Spleen (tissue), 11 donors: ENCODE data around the gene RESP18. TPM values are rescaled to one million over a fixed set of nuclear protein-coding genes. Genes with fewer than 3 reads are reported as not detected.
A peak's percentile ranks its signal among the peaks of the same experiment; 100 is the strongest.

Experiments used
- DNase-seq: peaks from one replicate; pipeline ENCODE4 v3.0.0-alpha.2; 2020
- H3K27ac ChIP-seq, 8 donors: fragments of 200-600 bp; sonication (generic) in 7 of 8; 1 replicate in 4 of 8; 2 replicates in 4 of 8; pipeline versions ENCODE4 v1.5.0 to v1.8.0; 2016 to 2021; ENCODE audit warnings: inconsistent platforms in 4 of 8, mild to moderate bottlenecking in 4 of 8, moderate library complexity in 1 of 8
- H3K27me3 ChIP-seq, 7 donors: fragments of 200-600 bp; sonication (generic) in 6 of 7; replicated peaks in 1 of 7; 1 replicate in 4 of 7; 2 replicates in 3 of 7; pipeline versions ENCODE4 v1.5.0 to v1.8.0; 2016 to 2021; ENCODE audit warnings: inconsistent platforms in 3 of 7, mild to moderate bottlenecking in 1 of 7
- H3K36me3 ChIP-seq, 6 donors: fragments of 200-600 bp; sonication (generic) in 5 of 6; 1 replicate in 4 of 6; 2 replicates in 2 of 6; pipeline versions ENCODE4 v1.5.0 to v1.8.0; 2016 to 2021; ENCODE audit warnings: inconsistent platforms in 2 of 6
- H3K4me1 ChIP-seq, 6 donors: fragments of 200-600 bp; sonication (generic) in 5 of 6; 1 replicate in 3 of 6; 2 replicates in 3 of 6; pipeline versions ENCODE4 v1.5.0 to v1.8.0; 2016 to 2021; ENCODE audit warnings: inconsistent platforms in 3 of 6
- H3K4me3 ChIP-seq, 8 donors: fragments of 200-600 bp; sonication (generic) in 7 of 8; 1 replicate in 4 of 8; 2 replicates in 4 of 8; pipeline versions ENCODE4 v1.5.0 to v1.8.0; 2016 to 2021; ENCODE audit warnings: inconsistent platforms in 4 of 8, mild to moderate bottlenecking in 4 of 8, moderate library complexity in 2 of 8
- H3K9me3 ChIP-seq, 8 donors: fragments of 200-600 bp; sonication (generic) in 7 of 8; 1 replicate in 4 of 8; 2 replicates in 4 of 8; pipeline versions ENCODE4 v1.5.0 to v1.8.0; 2016 to 2021; ENCODE audit warnings: inconsistent platforms in 4 of 8
- POLR2A ChIP-seq, 3 donors: fragments of 450-650 bp; IDR thresholded peaks; one replicate each; pipeline ENCODE4 v1.5.1; 2017; ENCODE audit warnings: antibody characterized with exemption in 3 of 3, mild to moderate bottlenecking in 1 of 3
- POLR2AphosphoS5 ChIP-seq, 3 donors: sonication (generic); formaldehyde crosslinking; IDR thresholded peaks; one replicate each; pipeline ENCODE4 v1.5.1; 2017; ENCODE audit warnings: antibody characterized with exemption in 3 of 3
- WGBS, 5 donors: extraction: QIAGEN DNeasy Blood & Tissue Kit in 3 of 5; methylation state at CpG; one replicate each; pipeline versions ENCODE4 v1.1.5 to v1.1.7; 2013 to 2018; 5-methylcytosine and 5-hydroxymethylcytosine counted together
- intact Hi-C: fragments of 100-400 bp; cut with DNase I; formaldehyde crosslinking; loops from one replicate; pipeline ENCODE4 v1.15.0; 2023; ENCODE audit warnings: low total_unique reads
- polyA plus RNA-seq, 3 donors: library from polyadenylated mRNA; stranded (reverse); fragments of 200-250 nt; gene quantifications; one replicate each; pipeline ENCODE4 v1.2.1, GENCODE V29; 2013
- total RNA-seq, 7 donors: library from RNA; depleted of rRNA in 3 of 7; stranded (reverse); fragments of >200 nt in 3 of 7; fragmentation: NEBNext Ultra II Directional in 4 of 7; extraction: Animal tissue kit (Norgen Biotek cat#: 25700) in 4 of 7; gene quantifications; one replicate each; pipeline versions ENCODE4 v1.1.0 to v1.2.1, GENCODE V29; 2016 to 2021
- TF ChIP-seq, protein P1 (sequence below), 11 experiments: fragments of 200-600 bp in 7 of 11; fragments of 450-650 bp in 4 of 11; sonication (generic) in 4 of 11; IDR thresholded peaks in 8 of 11; conservative IDR thresholded peaks in 3 of 11; 1 replicate in 7 of 11; 2 replicates in 4 of 11; pipeline versions ENCODE4 v1.4.0 to v1.8.0; 2016 to 2021; ENCODE audit warnings: antibody characterized with exemption in 11 of 11, inconsistent platforms in 4 of 11, mild to moderate bottlenecking in 1 of 11
- donor health status: healthy with polysubstance abuse.
- donor health status: DM: no; HTN: no; CAD: no; lungs with moderate emphysema.
- donor health status: DM: no; HTN: no; CAD: no.
- donor health status: Bipolar disorder and iron deficiency.
- donor health status: healthy.
- donor health status: DM: no; HTN: no; CAD: no.
- donor health status: DM: yes; HTN: yes; CAD: no.

Gene RESP18
- total and polyA plus RNA-seq, 10 donors = 0.83 TPM; not detected in 9

DNA sequence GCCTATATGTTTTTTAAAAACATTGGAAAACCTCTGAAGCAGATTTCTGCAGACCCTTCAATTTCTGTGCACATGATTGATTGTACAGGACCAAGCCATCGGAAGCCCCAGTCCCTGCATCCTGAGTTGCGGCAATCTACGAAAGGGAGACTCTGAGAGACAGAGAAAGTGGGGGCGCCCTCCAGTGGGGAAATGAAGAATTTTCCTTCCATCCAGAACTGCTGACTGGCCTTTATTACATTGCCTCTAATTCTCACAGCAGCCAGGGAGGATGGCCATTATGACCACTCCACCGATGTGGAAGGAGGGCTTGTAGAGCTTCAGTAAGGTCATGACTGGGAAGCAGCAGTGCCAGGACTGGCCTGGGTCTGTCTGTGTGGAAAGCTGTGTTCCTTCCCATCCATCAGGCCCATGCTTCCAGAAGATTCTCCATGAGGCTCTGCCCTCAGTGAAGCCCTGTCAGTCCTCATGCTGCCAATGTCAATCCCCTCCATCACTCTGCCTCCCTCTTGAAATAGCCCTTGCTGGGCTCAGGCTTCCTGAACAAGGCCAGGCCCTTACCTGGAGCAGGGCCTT lies 20.0 kb upstream of the RESP18 start:
- Histone ChIP-seq H3K27ac (no peak overlapping the region), H3K9me3 (no peaks in the 10 kb centered on the region), H3K4me1 (peaks cover 0 to 11% (median 0%) of the 10 kb centered on the region in 6 donors), H3K36me3 (no peaks in the 10 kb centered on the region), H3K27me3 (peaks cover 0 to 79% (median 13%) of the 10 kb centered on the region in 7 donors), H3K4me3 (no peak overlapping the region)
- DNase-seq = no peak
- TF ChIP-seq POLR2AphosphoS5 (IDR thresholded peaks at IDR 0.05) = no peak
- TF ChIP-seq, protein P1, sequence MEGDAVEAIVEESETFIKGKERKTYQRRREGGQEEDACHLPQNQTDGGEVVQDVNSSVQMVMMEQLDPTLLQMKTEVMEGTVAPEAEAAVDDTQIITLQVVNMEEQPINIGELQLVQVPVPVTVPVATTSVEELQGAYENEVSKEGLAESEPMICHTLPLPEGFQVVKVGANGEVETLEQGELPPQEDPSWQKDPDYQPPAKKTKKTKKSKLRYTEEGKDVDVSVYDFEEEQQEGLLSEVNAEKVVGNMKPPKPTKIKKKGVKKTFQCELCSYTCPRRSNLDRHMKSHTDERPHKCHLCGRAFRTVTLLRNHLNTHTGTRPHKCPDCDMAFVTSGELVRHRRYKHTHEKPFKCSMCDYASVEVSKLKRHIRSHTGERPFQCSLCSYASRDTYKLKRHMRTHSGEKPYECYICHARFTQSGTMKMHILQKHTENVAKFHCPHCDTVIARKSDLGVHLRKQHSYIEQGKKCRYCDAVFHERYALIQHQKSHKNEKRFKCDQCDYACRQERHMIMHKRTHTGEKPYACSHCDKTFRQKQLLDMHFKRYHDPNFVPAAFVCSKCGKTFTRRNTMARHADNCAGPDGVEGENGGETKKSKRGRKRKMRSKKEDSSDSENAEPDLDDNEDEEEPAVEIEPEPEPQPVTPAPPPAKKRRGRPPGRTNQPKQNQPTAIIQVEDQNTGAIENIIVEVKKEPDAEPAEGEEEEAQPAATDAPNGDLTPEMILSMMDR (IDR thresholded peaks at IDR 0.05 in 8 of 11, conservative IDR thresholded peaks at IDR 0.05 in 3 of 11) = peak; percentile 6 to 68 (median 52)
- intact Hi-C loops = no loop called here
- WGBS, 5 donors = 5 to 10% (median 8%) methylated on average over 5 of the region's 5 CpGs

- 36 to 65% (median 48%) methylated on average over 4 of the region's 4 CpGs for WGBS, 5 donors
- Histone ChIP-seq H3K27ac (no peak overlapping the region), H3K9me3 (no peaks in the 10 kb centered on the region), H3K4me3 (no peak overlapping the region), H3K36me3 (no peaks in the 10 kb centered on the region), H3K4me1 (no peaks in the 10 kb centered on the region), H3K27me3 (peaks cover 0 to 61% (median 0%) of the 10 kb centered on the region in 7 donors)
- DNase-seq = no peak
- TF ChIP-seq, protein P1 (IDR thresholded peaks at IDR 0.05 in 8 of 11, conservative IDR thresholded peaks at IDR 0.05 in 3 of 11) = no peak
- TF ChIP-seq POLR2A (IDR thresholded peaks at IDR 0.05) (no peak), POLR2AphosphoS5 (IDR thresholded peaks at IDR 0.05) (no peak)
- intact Hi-C loops = no loop called here
Measured at GRCh38 chr2:219350710-219351221, 18.2 kb upstream of the RESP18 start.

- no peaks in the 10 kb centered on the region for H3K36me3 ChIP-seq
- H3K27ac ChIP-seq = no peak overlapping the region
- no peak for DNase-seq
- H3K27me3 ChIP-seq = peaks cover 0 to 55% (median 0%) of the 10 kb centered on the region in 7 donors
- H3K4me1 ChIP-seq = no peaks in the 10 kb centered on the region
- no peaks in the 10 kb centered on the region for H3K9me3 ChIP-seq
- TF ChIP-seq, protein P1 (IDR thresholded peaks at IDR 0.05 in 8 of 11, conservative IDR thresholded peaks at IDR 0.05 in 3 of 11) = no peak
- TF ChIP-seq POLR2AphosphoS5 (IDR thresholded peaks at IDR 0.05) = no peak
- no peak for TF ChIP-seq POLR2A (IDR thresholded peaks at IDR 0.05)
- H3K4me3 ChIP-seq = no peak overlapping the region
- 74 to 94% (median 77%) methylated on average over 3 of the region's 3 CpGs for WGBS, 5 donors
- intact Hi-C loops = no loop called here
Measured at GRCh38 chr2:219350215-219350614, 17.7 kb upstream of the RESP18 start.

GRCh38 chr2:219344751-219345430 lies 12.3 kb upstream of the RESP18 start:
- no peak overlapping the region for H3K4me3 ChIP-seq
- no peaks in the 10 kb centered on the region for H3K4me1 ChIP-seq
- intact Hi-C loops = no loop called here
- TF ChIP-seq POLR2A (IDR thresholded peaks at IDR 0.05) = no peak
- TF ChIP-seq, protein P1 (IDR thresholded peaks at IDR 0.05 in 8 of 11, conservative IDR thresholded peaks at IDR 0.05 in 3 of 11) = no peak
- no peak for TF ChIP-seq POLR2AphosphoS5 (IDR thresholded peaks at IDR 0.05)
- WGBS, 5 donors = 47 to 55% (median 49%) methylated on average over 6 of the region's 6 CpGs
- DNase-seq = no peak
- no peaks in the 10 kb centered on the region for H3K9me3 ChIP-seq
- H3K27me3 ChIP-seq = peaks cover 0 to 7% (median 0%) of the 10 kb centered on the region in 7 donors
- no peaks in the 10 kb centered on the region for H3K36me3 ChIP-seq
- peak overlapping the region in 4 of 8 donors; percentile 35 to 52 (median 48) for H3K27ac ChIP-seq
